Measurements from ENCODE around the gene ZNF77. TPM values are rescaled to one million over a fixed set of nuclear protein-coding genes. Genes with fewer than 3 reads are reported as not detected.

Gene ZNF77
- polyA plus RNA-seq = 10.2 and 13.0 TPM in 2 replicates
- polyA minus RNA-seq = 12.9 and 16.2 TPM in 2 replicates

DNA sequence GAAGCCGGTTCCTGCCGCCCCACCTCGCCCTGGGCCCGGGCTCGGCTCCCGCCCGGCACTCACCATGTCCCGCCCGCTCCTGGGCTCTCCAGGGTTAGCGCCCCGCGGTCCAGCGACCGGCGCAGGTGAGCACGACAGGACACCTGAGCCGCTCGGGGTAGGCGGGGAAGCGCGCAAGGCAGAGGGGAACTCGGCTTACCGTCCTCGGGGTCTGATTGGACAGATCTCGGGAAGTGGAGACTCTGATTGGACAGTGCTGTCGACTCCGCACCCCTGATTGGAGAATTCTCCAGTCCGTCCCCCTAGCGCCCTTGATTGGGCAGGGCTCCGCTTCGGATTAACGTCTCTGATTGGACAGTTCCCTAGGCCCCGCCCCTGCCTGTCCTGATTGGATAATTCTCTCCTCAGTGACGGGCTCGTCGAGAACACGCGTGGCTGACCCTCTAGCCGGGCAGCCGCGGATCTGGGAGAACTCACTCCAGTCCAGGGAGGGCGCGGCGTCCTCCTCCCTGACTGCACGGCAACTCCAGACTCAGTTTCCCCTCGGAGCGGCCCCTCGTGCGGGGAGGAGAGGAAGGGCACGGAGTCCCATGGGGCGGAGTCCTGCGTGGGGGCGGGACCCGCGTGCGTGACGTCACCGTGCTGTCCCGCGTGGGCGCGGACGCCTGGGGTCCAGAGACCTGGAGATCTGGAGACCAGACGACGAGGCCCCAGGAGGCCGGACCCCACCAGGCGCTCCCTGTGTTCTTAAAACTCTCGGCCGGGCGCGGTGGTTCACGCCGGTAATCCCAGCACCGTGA lies at the start of gene ZNF77:
ZNF77 (minus strand) TSS at position 197 of the 800 bp plus-strand sequence; CDS start at position 66, 131 bp downstream.
- no peaks in the 10 kb centered on the region for H3K27me3 ChIP-seq (ENCODE audit: insufficient read depth, low read depth, low read length)
- no peaks in the 10 kb centered on the region for H4K20me1 ChIP-seq (ENCODE audit: insufficient read depth)
- H3K9me2 ChIP-seq (ENCODE audit: insufficient read depth, low read length) = no peaks in the 10 kb centered on the region
- H3K4me3 ChIP-seq (ENCODE audit: low read length) = peak within 1 kb of the TSS; percentile 89
- H3K79me2 ChIP-seq (replicated peaks; ENCODE audit: insufficient read depth, low read length) = peaks cover 12% of the 10 kb centered on the region
- H3K27ac ChIP-seq (ENCODE audit: low read length) = peak within 1 kb of the TSS; percentile 75
- no peaks in the 10 kb centered on the region for H3K9me3 ChIP-seq (ENCODE audit: low read length)
- TF ChIP-seq RAD21 (conservative IDR thresholded peaks at IDR 0.05) (peak; percentile 35), SMC3 (conservative IDR thresholded peaks at IDR 0.05; ENCODE audit: poor library complexity) (no peak), TAF1 (IDR thresholded peaks at IDR 0.05; ENCODE audit: low read depth) (peak; percentile 57), REST (IDR thresholded peaks at IDR 0.05; ENCODE audit: borderline replicate concordance) (peak; percentile 8), MXI1 (conservative IDR thresholded peaks at IDR 0.05; ENCODE audit: poor library complexity, severe bottlenecking) (peak; percentile 82), EZH2 (IDR thresholded peaks at IDR 0.05; ENCODE audit: borderline replicate concordance, insufficient read depth, low read length, poor library complexity, severe bottlenecking) (no peak), EP300 (conservative IDR thresholded peaks at IDR 0.05; ENCODE audit: poor library complexity, severe bottlenecking) (peak; percentile 74), POLR2AphosphoS5 (IDR thresholded peaks at IDR 0.05) (peak; percentile 44)
- TF ChIP-seq, protein P1, sequence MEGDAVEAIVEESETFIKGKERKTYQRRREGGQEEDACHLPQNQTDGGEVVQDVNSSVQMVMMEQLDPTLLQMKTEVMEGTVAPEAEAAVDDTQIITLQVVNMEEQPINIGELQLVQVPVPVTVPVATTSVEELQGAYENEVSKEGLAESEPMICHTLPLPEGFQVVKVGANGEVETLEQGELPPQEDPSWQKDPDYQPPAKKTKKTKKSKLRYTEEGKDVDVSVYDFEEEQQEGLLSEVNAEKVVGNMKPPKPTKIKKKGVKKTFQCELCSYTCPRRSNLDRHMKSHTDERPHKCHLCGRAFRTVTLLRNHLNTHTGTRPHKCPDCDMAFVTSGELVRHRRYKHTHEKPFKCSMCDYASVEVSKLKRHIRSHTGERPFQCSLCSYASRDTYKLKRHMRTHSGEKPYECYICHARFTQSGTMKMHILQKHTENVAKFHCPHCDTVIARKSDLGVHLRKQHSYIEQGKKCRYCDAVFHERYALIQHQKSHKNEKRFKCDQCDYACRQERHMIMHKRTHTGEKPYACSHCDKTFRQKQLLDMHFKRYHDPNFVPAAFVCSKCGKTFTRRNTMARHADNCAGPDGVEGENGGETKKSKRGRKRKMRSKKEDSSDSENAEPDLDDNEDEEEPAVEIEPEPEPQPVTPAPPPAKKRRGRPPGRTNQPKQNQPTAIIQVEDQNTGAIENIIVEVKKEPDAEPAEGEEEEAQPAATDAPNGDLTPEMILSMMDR (IDR thresholded peaks at IDR 0.05; ENCODE audit: poor library complexity, severe bottlenecking) = peak; percentile 46
- no peaks in the 10 kb centered on the region for H3F3A ChIP-seq (ENCODE audit: insufficient read depth, low read length, poor library complexity, severe bottlenecking)
- peak within 1 kb of the TSS; percentile 75 for H3K9ac ChIP-seq (ENCODE audit: low read length)
- peak within 1 kb of the TSS; percentile 81 for H3K4me2 ChIP-seq (ENCODE audit: low read length)
- no peaks in the 10 kb centered on the region for H3K36me3 ChIP-seq (ENCODE audit: insufficient read depth, low read length)
- peak within 1 kb of the TSS; percentile 93 for H2AFZ ChIP-seq (ENCODE audit: low read depth, low read length)

DNA sequence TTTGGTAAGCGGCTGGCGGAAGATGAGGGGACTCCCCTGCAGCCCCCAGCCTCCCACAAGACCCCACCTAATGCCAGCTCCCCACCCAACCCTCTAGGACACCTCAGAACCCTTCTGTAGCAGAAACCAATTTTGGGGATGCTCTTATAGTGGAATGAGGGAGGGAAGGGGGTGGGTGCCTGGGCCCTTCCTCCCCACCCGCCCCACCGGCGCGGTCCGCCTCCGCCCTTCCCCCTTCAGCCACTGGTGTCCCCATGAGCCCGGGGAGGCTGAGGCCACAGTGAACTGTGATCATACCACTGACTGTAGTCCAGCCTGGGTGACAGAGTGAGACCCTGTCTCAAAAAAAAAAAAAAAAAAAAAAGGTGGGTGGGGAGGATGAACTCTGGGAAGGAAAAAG lies 48.8 kb upstream of the ZNF77 start:
- H2AFZ ChIP-seq (ENCODE audit: low read depth, low read length) = no peak overlapping the region
- no peak overlapping the region for H3K4me2 ChIP-seq (ENCODE audit: low read length)
- no peaks in the 10 kb centered on the region for H3K36me3 ChIP-seq (ENCODE audit: insufficient read depth, low read length)
- no peak for TF ChIP-seq SMC3 (conservative IDR thresholded peaks at IDR 0.05; ENCODE audit: poor library complexity)
- TF ChIP-seq REST (IDR thresholded peaks at IDR 0.05; ENCODE audit: borderline replicate concordance) = no peak
- TF ChIP-seq EZH2 (IDR thresholded peaks at IDR 0.05; ENCODE audit: borderline replicate concordance, insufficient read depth, low read length, poor library complexity, severe bottlenecking) = no peak
- no peak for TF ChIP-seq RAD21 (conservative IDR thresholded peaks at IDR 0.05)
- TF ChIP-seq, protein P1 (IDR thresholded peaks at IDR 0.05; ENCODE audit: poor library complexity, severe bottlenecking) = no peak
- TF ChIP-seq MXI1 (conservative IDR thresholded peaks at IDR 0.05; ENCODE audit: poor library complexity, severe bottlenecking) = no peak
- no peak for TF ChIP-seq TAF1 (IDR thresholded peaks at IDR 0.05; ENCODE audit: low read depth)
- TF ChIP-seq POLR2AphosphoS5 (IDR thresholded peaks at IDR 0.05) = no peak
- TF ChIP-seq EP300 (conservative IDR thresholded peaks at IDR 0.05; ENCODE audit: poor library complexity, severe bottlenecking) = no peak
- no peak overlapping the region for H3K9ac ChIP-seq (ENCODE audit: low read length)
- H3K27me3 ChIP-seq (ENCODE audit: insufficient read depth, low read depth, low read length) = peaks cover 14% of the 10 kb centered on the region
- H3K27ac ChIP-seq (ENCODE audit: low read length) = no peak overlapping the region
- no peak overlapping the region for H3K4me3 ChIP-seq (ENCODE audit: low read length)
- no peaks in the 10 kb centered on the region for H3K9me3 ChIP-seq (ENCODE audit: low read length)
- no peaks in the 10 kb centered on the region for H4K20me1 ChIP-seq (ENCODE audit: insufficient read depth)
- H3K9me2 ChIP-seq (ENCODE audit: insufficient read depth, low read length) = no peaks in the 10 kb centered on the region
- no peaks in the 10 kb centered on the region for H3F3A ChIP-seq (ENCODE audit: insufficient read depth, low read length, poor library complexity, severe bottlenecking)
- H3K79me2 ChIP-seq (replicated peaks; ENCODE audit: insufficient read depth, low read length) = no peaks in the 10 kb centered on the region
